GM23248 (cell line): ENCODE measurements around the gene ENOX1. TPM values are rescaled to one million over a fixed set of nuclear protein-coding genes. Genes with fewer than 3 reads are reported as not detected.

Experiments used
- DNase-seq: peaks from one replicate; pipeline ENCODE4 v3.0.0-alpha.2; 2015
- H2AFZ ChIP-seq: fragments of 200-600 bp; sonication (generic); 2 replicates; pipeline ENCODE4 v1.6.1; 2016; ENCODE audit warnings: antibody characterized with exemption
- H3F3A ChIP-seq: fragments of 200-600 bp; sonication (generic); 2 replicates; pipeline ENCODE4 v1.6.1; 2016; ENCODE audit warnings: mild to moderate bottlenecking, antibody characterized with exemption, mixed run types; ENCODE audit not compliant: insufficient read depth
- H3K27ac ChIP-seq: fragments of 200-600 bp; sonication (generic); 2 replicates; pipeline ENCODE4 v1.5.1; 2016; ENCODE audit warnings: mild to moderate bottlenecking
- H3K27me3 ChIP-seq: fragments of 200-600 bp; sonication (generic); replicated peaks from 2 replicates; pipeline ENCODE4 v1.6.1; 2016; ENCODE audit warnings: mild to moderate bottlenecking; ENCODE audit not compliant: insufficient read depth
- H3K36me3 ChIP-seq: fragments of 200-600 bp; sonication (generic); 2 replicates; pipeline ENCODE4 v1.6.1; 2016; ENCODE audit warnings: low read depth, mild to moderate bottlenecking
- H3K4me1 ChIP-seq: fragments of 200-600 bp; sonication (generic); 2 replicates; pipeline ENCODE4 v1.6.1; 2016; ENCODE audit warnings: mild to moderate bottlenecking; ENCODE audit not compliant: insufficient read depth
- H3K4me2 ChIP-seq: fragments of 200-600 bp; sonication (generic); one replicate; pipeline ENCODE4 v1.6.1; 2016; ENCODE audit warnings: mild to moderate bottlenecking; ENCODE audit not compliant: unreplicated experiment
- H3K4me3 ChIP-seq: fragments of 200-600 bp; sonication (generic); 2 replicates; pipeline ENCODE4 v1.5.1; 2016; ENCODE audit warnings: mild to moderate bottlenecking
- H3K79me2 ChIP-seq: fragments of 200-600 bp; sonication (generic); 2 replicates; pipeline ENCODE4 v1.6.1; 2016; ENCODE audit warnings: mild to moderate bottlenecking; ENCODE audit not compliant: insufficient read depth
- H3K9ac ChIP-seq: fragments of 200-600 bp; sonication (generic); 2 replicates; pipeline ENCODE4 v1.6.1; 2016; ENCODE audit warnings: mild to moderate bottlenecking
- H3K9me2 ChIP-seq: fragments of 200-600 bp; sonication (generic); 2 replicates; pipeline ENCODE4 v1.6.1; 2016; ENCODE audit warnings: mixed run types, mild to moderate bottlenecking, moderate library complexity; ENCODE audit not compliant: insufficient read depth
- H3K9me3 ChIP-seq: fragments of 200-600 bp; sonication (generic); one replicate; pipeline ENCODE4 v1.6.1; 2017; ENCODE audit warnings: low read depth
- H4K20me1 ChIP-seq: fragments of 200-600 bp; sonication (generic); 2 replicates; pipeline ENCODE4 v1.6.0; 2016; ENCODE audit not compliant: insufficient read depth
- EZH2 ChIP-seq: fragments of 200-600 bp; sonication (generic); IDR thresholded peaks from 2 replicates; pipeline ENCODE4 v1.6.1; 2018; ENCODE audit warnings: antibody characterized with exemption, mild to moderate bottlenecking; ENCODE audit not compliant: insufficient read depth, poor library complexity, severe bottlenecking
- EZH2phosphoT487 ChIP-seq: fragments of 200-600 bp; sonication (generic); IDR thresholded peaks from 2 replicates; pipeline ENCODE4 v1.6.1; 2018; ENCODE audit warnings: antibody characterized with exemption, moderate library complexity, mild to moderate bottlenecking, low read depth; ENCODE audit not compliant: insufficient read depth
- WGBS, 2 experiments: methylation state at CpG; one replicate each; pipeline ENCODE4 v1.1.6; 2015 to 2017; ENCODE audit warnings: low lambda C conversion rate in 2 of 2, low coverage in 1 of 2; ENCODE audit errors: missing lambda C conversion rate in 2 of 2; 5-methylcytosine and 5-hydroxymethylcytosine counted together
- in situ Hi-C: fragments of 300-500 bp; cut with MboI; formaldehyde crosslinking; loops from 2 replicates; pipeline ENCODE4 v1.15.0; 2020
- polyA plus RNA-seq: library from polyadenylated mRNA; unstranded; fragments of >200 nt; fragmentation: Nextera tagmentation; extraction: Ambion mirVana; gene quantifications from 2 replicates; pipeline ENCODE4 v1.2.1, GENCODE V29; 2016
- total RNA-seq: library from RNA; depleted of rRNA; stranded (reverse); fragments of >200 nt; shearing (Covaris generic); gene quantifications from 2 replicates; pipeline ENCODE4 v1.2.3, GENCODE V29; 2014

ENOX1 gene
- total and polyA plus RNA-seq, 2 experiments from 2014 or later, result 1.8 to 3.2 TPM

DNA sequence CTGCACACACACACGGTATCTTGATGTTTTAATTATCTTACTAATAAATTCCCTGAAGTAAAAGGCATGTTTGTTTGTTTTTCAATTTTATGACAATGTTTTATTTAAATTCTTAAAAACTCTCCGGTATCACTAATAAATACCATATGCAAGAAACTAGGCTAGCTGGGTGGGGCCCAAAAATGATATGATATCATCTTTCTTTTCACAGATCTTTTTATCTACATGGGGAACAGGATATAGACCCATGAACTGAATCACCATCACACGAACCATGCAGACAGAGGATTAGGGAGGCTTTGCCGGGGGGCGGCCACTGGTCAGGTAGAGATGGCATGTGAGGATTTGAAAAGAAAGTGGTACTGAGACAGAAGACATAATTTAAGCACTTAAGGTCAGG, 266.4 kb downstream of the ENOX1 start:
- no peak for TF ChIP-seq EZH2phosphoT487
- Histone ChIP-seq H3K79me2 (no peaks in the 10 kb centered on the region), H3K27me3 (no peaks in the 10 kb centered on the region), H3K36me3 (no peaks in the 10 kb centered on the region), H3F3A (no peaks in the 10 kb centered on the region; the same call in none of the 2 replicates), H3K9me2 (no peaks in the 10 kb centered on the region), H3K4me1 (peaks cover 8% of the 10 kb centered on the region; the same call in 1 of the 2 replicates), H3K9me3 (no peaks in the 10 kb centered on the region), H4K20me1 (no peaks in the 10 kb centered on the region), H3K9ac (no peak overlapping the region), H2AFZ (no peak overlapping the region), H3K4me2 (no peak overlapping the region), H3K27ac (no peak overlapping the region), H3K4me3 (no peak overlapping the region)
- 49 to 53% methylated on average over 5 of the region's 5 CpGs for WGBS, 2 experiments
- in situ Hi-C loops, result no loop called here
- DNase-seq, result no peak

DNA sequence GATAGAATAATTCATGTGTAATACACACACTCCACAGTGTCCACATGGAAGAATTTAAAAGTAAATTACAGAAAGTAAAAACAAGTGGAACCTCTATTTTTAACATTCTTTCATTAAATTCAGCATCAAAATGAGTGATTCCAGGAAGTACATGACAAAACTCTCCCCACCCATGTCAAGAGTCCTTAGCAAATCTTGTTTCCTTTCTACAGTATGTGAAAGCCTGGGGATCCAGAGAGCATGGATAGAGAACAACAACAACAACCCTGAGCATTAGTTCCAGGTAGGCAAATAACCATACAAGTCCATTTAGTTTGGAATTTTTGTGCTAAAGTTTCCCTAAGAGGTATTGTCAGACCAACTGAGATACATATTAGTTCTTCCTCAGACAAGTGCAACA, 267.9 kb downstream of the ENOX1 start:
- no peak overlapping the region for H3K9ac ChIP-seq
- H3K27me3 ChIP-seq, result no peaks in the 10 kb centered on the region
- no peak overlapping the region for H3K4me3 ChIP-seq
- peaks cover 8% of the 10 kb centered on the region; the same call in 1 of the 2 replicates for H3K4me1 ChIP-seq
- no peaks in the 10 kb centered on the region; the same call in none of the 2 replicates for H3F3A ChIP-seq
- no peaks in the 10 kb centered on the region for H3K9me2 ChIP-seq
- no peak overlapping the region for H3K27ac ChIP-seq
- H4K20me1 ChIP-seq, result no peaks in the 10 kb centered on the region
- no peaks in the 10 kb centered on the region for H3K79me2 ChIP-seq
- no peak overlapping the region for H2AFZ ChIP-seq
- DNase-seq, result no peak
- H3K4me2 ChIP-seq, result no peak overlapping the region
- no peaks in the 10 kb centered on the region for H3K36me3 ChIP-seq
- TF ChIP-seq EZH2phosphoT487, result no peak
- no peak for TF ChIP-seq EZH2
- in situ Hi-C loops, result no loop called here
- H3K9me3 ChIP-seq, result no peaks in the 10 kb centered on the region

DNA sequence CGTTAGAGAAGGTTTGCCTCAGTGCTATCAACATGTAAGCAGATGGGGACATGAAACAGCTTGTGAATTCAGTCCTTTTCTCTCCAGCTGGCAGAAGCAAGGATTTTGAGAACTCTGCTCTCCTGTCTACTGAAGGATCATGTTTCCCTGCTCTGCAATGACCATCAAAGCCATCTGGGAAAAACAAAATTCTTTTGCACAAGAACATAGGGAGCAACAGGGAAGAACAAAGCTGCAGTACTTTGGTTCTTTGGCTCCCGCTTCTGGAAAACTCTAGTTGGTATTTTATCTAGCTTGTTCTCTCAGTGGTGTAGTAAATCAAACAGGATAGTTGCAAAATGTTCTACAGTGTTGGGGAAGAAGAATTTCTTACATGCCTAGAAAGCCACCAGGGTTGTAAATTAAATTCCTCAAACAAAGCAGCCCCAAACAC, 270.4 kb downstream of the ENOX1 start:
- no peak overlapping the region for H3K4me2 ChIP-seq
- H3K9ac ChIP-seq, result no peak overlapping the region
- WGBS, 2 experiments, result 5 to 9% methylated on average over 2 of the region's 2 CpGs
- H2AFZ ChIP-seq, result no peak overlapping the region
- in situ Hi-C loops, result no loop called here
- no peaks in the 10 kb centered on the region for H4K20me1 ChIP-seq
- no peaks in the 10 kb centered on the region for H3K79me2 ChIP-seq
- peaks cover 8% of the 10 kb centered on the region; the same call in 1 of the 2 replicates for H3K4me1 ChIP-seq
- no peaks in the 10 kb centered on the region for H3K9me3 ChIP-seq
- H3K27ac ChIP-seq, result no peak overlapping the region
- TF ChIP-seq EZH2phosphoT487 (no peak), EZH2 (no peak)
- no peak overlapping the region for H3K4me3 ChIP-seq
- H3K27me3 ChIP-seq, result no peaks in the 10 kb centered on the region
- no peaks in the 10 kb centered on the region; the same call in 1 of the 2 replicates for H3F3A ChIP-seq
- H3K9me2 ChIP-seq, result no peaks in the 10 kb centered on the region
- DNase-seq, result peak; percentile 49
- no peaks in the 10 kb centered on the region for H3K36me3 ChIP-seq

DNA sequence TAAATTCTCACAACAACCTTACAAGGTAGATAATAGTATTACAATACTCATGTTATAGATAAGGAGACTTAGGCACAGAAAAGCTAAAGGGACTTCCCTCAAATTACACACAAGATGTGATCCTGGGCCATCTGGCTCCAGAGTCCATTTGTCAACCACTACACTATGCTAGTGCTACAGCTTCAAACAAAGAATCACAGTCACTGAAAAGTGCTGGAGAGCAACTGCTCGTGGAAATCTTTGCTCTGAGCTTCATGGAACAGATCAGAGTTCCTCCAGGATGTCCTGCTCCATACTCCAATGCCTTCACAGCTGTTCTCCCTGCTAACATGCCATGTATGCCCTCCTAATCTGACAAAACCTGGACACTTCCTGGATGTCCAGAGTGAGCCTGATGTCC, 271.2 kb downstream of the ENOX1 start:
- no peaks in the 10 kb centered on the region for H3K79me2 ChIP-seq
- no peak overlapping the region for H2AFZ ChIP-seq
- H3K27ac ChIP-seq, result no peak overlapping the region
- no peak for DNase-seq
- no peak overlapping the region for H3K4me3 ChIP-seq
- in situ Hi-C loops, result no loop called here
- no peak for TF ChIP-seq EZH2
- no peak for TF ChIP-seq EZH2phosphoT487
- no peaks in the 10 kb centered on the region for H3K36me3 ChIP-seq
- H3K27me3 ChIP-seq, result no peaks in the 10 kb centered on the region
- no peaks in the 10 kb centered on the region; the same call in 1 of the 2 replicates for H3F3A ChIP-seq
- H3K9me3 ChIP-seq, result no peaks in the 10 kb centered on the region
- no peaks in the 10 kb centered on the region for H3K9me2 ChIP-seq
- 29 to 43% methylated on average over 1 of the region's 1 CpG for WGBS, 2 experiments
- no peak overlapping the region for H3K9ac ChIP-seq
- H3K4me2 ChIP-seq, result no peak overlapping the region
- no peaks in the 10 kb centered on the region for H4K20me1 ChIP-seq
- peaks cover 8% of the 10 kb centered on the region; the same call in 1 of the 2 replicates for H3K4me1 ChIP-seq

DNA sequence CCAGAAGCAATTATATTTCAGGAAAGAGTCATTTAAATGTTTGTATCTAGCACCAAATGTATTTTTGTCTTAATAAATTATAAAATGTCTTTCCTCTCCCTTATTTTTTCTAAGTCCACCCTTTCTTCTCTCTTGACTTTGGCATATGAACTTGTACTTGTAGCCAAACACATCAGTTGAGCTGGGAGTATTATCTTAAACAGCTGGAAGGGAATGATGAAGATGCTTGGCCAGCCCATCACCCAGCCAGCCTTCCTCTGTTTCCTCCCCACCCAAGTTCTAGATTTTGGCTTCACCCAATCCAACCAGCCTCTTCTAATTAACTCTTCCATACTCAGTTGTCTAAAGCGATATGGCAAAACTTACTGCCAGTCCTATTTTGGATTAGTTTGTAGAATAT, 272.5 kb downstream of the ENOX1 start:
- H3K27ac ChIP-seq, result no peak overlapping the region
- no peaks in the 10 kb centered on the region for H3K79me2 ChIP-seq
- 46 to 57% methylated on average over 1 of the region's 1 CpG for WGBS, 2 experiments
- in situ Hi-C loops, result no loop called here
- H3K4me1 ChIP-seq, result peaks cover 8% of the 10 kb centered on the region; the same call in 1 of the 2 replicates
- H3F3A ChIP-seq, result no peaks in the 10 kb centered on the region; the same call in 1 of the 2 replicates
- no peak overlapping the region for H3K4me2 ChIP-seq
- TF ChIP-seq EZH2phosphoT487 (no peak), EZH2 (no peak)
- H3K36me3 ChIP-seq, result no peaks in the 10 kb centered on the region
- H3K9me2 ChIP-seq, result no peaks in the 10 kb centered on the region
- H3K9ac ChIP-seq, result no peak overlapping the region
- no peak for DNase-seq
- no peak overlapping the region for H2AFZ ChIP-seq
- no peaks in the 10 kb centered on the region for H3K27me3 ChIP-seq
- H3K9me3 ChIP-seq, result no peaks in the 10 kb centered on the region
- H4K20me1 ChIP-seq, result no peaks in the 10 kb centered on the region
- H3K4me3 ChIP-seq, result no peak overlapping the region
